Activated T-helper 2 cell treated with anti-CD3 and anti-CD28 coated beads, Interferon-gamma antibody, Interleukin-2, Interleukin-4, amounts not matched to agents 10 μg/mL and 5 μg/mL and 100 μg/mL, durations not matched to agents 14 hours and 24 hours and 36 hours (primary cell): ENCODE results near the gene SOX15. TPM values are rescaled to one million over a fixed set of nuclear protein-coding genes. Genes with fewer than 3 reads are reported as not detected.
"Not testable (repeated sequence)": the region's sequence is repeated elsewhere in the genome, so short reads cannot be mapped to it uniquely, and the experiment has no call there.

ENCODE experiments used
- DNase-seq: peaks from one replicate; pipeline ENCODE4 v3.0.0; 2021; ENCODE audit warnings: low spot score
- H3K27ac Mint-ChIP-seq: one replicate; pipeline ENCODE4 v1.8.0; 2021; ENCODE audit warnings: mixed read lengths
- H3K27me3 Mint-ChIP-seq: one replicate; pipeline ENCODE4 v1.8.0; 2021; ENCODE audit warnings: low read depth, mixed read lengths
- H3K36me3 Mint-ChIP-seq: one replicate; pipeline ENCODE4 v1.8.0; 2021; ENCODE audit warnings: low read depth, mixed read lengths
- H3K4me1 Mint-ChIP-seq: one replicate; pipeline ENCODE4 v1.8.0; 2021; ENCODE audit warnings: low read depth, mixed read lengths
- H3K4me3 Mint-ChIP-seq: one replicate; pipeline ENCODE4 v1.8.0; 2021; ENCODE audit warnings: low read depth, mild to moderate bottlenecking, moderate library complexity, mixed read lengths
- H3K9me3 Mint-ChIP-seq: one replicate; pipeline ENCODE4 v1.8.0; 2021; ENCODE audit warnings: mixed read lengths
- intact Hi-C: fragments of 100-400 bp; cut with micrococcal nuclease; formaldehyde crosslinking; loops from one replicate; pipeline ENCODE4 v1.15.1; 2023
- total RNA-seq: library from RNA; stranded (reverse); gene quantifications from 2 replicates; pipeline ENCODE4 v1.2.3, GENCODE V29; 2022

SOX15 gene
- total RNA-seq, 1 donor from 2014 or later: 0.21 TPM

DNA sequence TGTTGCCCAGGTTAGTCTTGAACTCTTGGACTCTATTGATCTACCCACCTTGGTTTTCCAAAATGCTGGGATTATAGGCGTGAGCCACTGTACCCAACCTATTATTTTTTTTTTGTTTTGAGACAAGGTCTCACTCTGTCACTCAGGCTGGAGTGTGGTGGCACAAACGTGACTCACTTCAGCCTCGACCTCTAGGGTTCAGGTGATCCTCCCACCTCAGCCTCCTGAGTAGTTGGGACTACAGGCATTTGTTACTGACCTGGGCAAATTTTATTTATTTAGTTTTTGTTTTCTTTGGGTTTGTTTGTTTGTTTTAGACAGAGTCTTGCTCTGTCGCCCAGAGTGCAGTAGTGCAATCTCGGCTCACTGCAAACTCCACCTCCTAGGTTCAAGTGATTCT is 33.8 kb upstream of the SOX15 start:
- Mint-ChIP-seq H3K27ac (no peak overlapping the region), H3K4me1 (peaks cover 12% of the 10 kb centered on the region), H3K4me3 (no peak overlapping the region), H3K9me3 (no peaks in the 10 kb centered on the region), H3K27me3 (no peaks in the 10 kb centered on the region), H3K36me3 (peaks cover 6% of the 10 kb centered on the region)
- no peak for DNase-seq
- intact Hi-C loops: no loop called here

DNA sequence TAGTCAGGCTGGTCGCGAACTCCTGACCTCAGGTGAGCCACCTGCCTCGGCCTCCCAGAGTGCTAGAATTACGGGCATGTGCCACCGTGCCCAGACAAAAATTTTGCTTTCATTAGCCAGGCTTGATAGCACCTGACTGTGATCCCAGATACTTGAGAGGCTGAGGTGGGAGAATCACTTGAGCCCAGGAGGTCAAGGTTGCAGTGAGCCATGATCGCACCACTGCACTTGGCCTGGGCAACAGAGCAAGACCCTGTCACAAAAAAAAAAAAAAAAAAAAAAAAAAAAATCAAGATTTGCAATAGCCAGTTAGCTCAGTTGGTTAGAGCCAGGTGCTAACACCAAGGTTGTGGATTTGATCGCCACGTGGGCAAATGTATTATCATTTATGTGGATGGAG is 30.9 kb upstream of the SOX15 start:
- Mint-ChIP-seq H3K4me1 (peaks cover 2% of the 10 kb centered on the region), H3K4me3 (no peak overlapping the region), H3K27me3 (no peaks in the 10 kb centered on the region), H3K36me3 (no peaks in the 10 kb centered on the region), H3K27ac (no peak overlapping the region), H3K9me3 (no peaks in the 10 kb centered on the region)
- intact Hi-C loops: no loop called here
- DNase-seq: no peak

DNA sequence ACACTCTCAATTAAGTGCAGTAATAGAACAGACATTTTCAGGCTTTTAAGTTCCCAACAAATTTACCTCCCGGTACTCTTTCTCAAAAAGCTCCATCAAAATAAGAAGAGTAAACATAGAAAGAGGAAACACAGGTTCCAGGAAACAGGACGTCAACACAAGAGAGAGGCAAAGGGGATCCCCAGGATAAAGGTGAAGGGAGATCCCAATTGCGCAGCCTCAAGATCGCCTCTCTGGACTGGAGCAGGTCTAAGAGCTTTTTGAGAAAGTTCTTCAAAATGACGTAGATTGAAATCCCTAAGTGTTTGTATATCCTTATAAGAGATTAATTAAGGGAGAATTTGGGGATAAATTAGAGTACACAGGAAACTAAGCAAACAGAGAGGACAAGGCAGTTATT is 28.7 kb upstream of the SOX15 start:
- Mint-ChIP-seq H3K4me3 (no peak overlapping the region), H3K27ac (no peak overlapping the region), H3K27me3 (no peaks in the 10 kb centered on the region), H3K9me3 (no peaks in the 10 kb centered on the region), H3K36me3 (peaks cover 2% of the 10 kb centered on the region), H3K4me1 (peaks cover 4% of the 10 kb centered on the region)
- intact Hi-C loops: no loop called here
- DNase-seq: no peak

DNA sequence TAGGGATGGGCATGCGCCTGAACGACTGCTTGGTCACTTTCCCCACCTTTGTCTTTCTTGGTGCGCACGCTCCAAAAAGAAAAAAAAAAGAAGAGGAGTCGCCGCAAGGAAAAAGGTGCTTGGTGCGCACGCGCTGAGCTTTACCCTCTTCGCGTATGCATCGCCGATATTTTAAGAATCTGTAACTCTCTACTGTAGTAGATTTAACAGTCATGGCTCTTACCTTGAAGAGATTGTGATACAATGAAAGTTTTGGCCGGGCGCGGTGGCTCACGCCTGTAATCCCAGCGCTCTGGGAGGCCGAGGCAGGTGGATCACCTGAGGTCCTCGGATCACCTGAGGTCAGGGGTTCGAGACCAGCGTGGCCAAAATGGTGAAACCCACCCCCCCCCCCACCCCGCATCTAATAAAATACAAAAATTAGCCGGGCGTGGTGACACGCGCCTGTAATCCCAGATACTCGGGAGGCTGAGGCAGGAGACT is 25.4 kb upstream of the SOX15 start:
- Mint-ChIP-seq H3K4me1 (peaks cover 21% of the 10 kb centered on the region), H3K36me3 (peaks cover 23% of the 10 kb centered on the region), H3K4me3 (peak overlapping the region; percentile 78), H3K27ac (peak overlapping the region; percentile 84), H3K9me3 (no peaks in the 10 kb centered on the region), H3K27me3 (no peaks in the 10 kb centered on the region)
- intact Hi-C loops: loop anchor here (1.0 to 2.0 kb wide), 3 partner anchors 33 to 71 kb away; partner anchors contain the start of gene MPDU1
- no peak for DNase-seq

DNA sequence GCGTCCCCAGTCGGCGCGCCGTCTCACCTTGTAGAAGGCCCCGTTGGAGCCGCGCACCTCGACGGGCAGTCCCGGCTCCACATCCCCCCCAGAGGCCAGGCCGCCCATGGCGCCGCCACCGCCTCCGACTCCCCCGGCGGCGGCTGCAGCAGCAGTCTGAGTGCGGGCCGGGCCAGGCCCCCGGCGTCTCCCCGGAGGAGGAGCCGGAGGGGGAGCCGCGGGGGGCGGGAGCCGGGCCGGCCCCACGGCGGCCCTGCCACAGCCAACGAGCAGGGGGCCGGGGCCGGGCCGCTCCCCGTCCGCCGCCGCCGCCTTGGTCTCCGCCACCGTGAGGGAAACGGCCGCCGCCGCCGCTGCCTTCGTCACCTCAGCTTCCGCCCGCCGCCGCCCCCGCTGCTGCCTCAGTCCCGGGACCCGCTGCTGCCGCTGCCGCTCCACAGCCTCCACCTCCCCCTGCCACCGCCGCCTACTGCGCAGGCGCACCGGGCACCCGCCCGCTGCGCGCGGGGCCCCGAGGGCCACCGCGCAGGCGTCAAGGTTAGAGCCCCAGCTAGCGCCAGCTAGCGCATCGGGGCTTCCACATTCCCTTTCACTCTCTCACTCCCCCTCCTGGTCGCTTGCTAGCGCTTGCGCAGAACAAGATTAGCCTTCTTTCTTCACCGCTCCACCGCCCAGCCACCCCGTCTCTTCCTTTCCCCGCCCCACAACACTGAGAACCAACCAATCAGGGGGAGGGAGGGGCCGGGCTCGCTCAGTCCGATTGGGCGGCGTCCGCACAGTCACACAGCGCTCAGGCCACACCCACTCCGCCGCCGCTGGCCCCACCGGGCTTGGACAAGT is 24.8 kb upstream of the SOX15 start, which contains the start of gene FXR2:
Gene FXR2 (minus strand): TSS at position 473 of the 840 bp plus-strand sequence. CDS start 365 bp downstream, at position 108.
- peaks cover 21% of the 10 kb centered on the region for H3K4me1 Mint-ChIP-seq
- peak; percentile 99 for DNase-seq
- H3K9me3 Mint-ChIP-seq: no peaks in the 10 kb centered on the region
- intact Hi-C loops: loop anchor here (1.0 to 2.0 kb wide), 3 partner anchors 32 to 72 kb away; partner anchors contain the start of gene MPDU1
- peaks cover 24% of the 10 kb centered on the region for H3K36me3 Mint-ChIP-seq
- H3K27ac Mint-ChIP-seq: peak within 1 kb of the TSS; percentile 84
- H3K27me3 Mint-ChIP-seq: no peaks in the 10 kb centered on the region
- H3K4me3 Mint-ChIP-seq: peak within 1 kb of the TSS; percentile 89

DNA sequence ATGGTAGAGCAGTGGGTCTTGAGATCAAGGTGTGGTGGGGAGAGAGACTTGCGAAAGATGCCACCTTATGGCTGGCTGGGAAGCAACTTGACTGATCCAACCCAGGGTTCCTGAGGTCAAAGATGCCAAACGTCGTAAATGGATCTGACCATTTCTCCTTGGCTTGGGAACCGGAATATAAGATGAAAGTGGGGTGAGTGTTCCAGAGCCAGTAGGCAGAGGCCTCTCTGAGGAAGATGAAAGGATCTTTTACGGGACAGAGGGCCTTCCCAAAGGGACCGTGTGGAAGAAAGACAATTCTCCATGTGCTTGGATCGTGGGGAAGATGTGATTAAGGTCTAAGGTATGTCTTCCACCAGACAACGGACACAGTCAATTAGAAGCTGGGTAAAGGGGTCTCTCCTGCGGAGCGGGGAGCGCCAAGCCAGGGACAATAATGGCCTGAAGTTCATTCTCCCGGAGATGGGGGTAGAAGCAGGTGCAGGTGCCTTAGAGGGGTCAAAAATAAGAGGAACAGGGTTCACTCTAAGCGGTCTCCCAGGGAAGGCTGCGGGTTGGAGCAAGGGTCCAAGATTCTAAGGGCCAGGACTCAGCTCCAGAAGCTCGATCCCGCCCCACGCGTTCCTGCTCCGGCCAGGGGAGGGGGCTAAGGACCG is 24.0 kb upstream of the SOX15 start:
- H3K9me3 Mint-ChIP-seq: no peaks in the 10 kb centered on the region
- peak overlapping the region; percentile 89 for H3K4me3 Mint-ChIP-seq
- intact Hi-C loops: loop anchor here (2.0 kb wide), 2 partner anchors 31 to 41 kb away; partner anchors contain the start of gene MPDU1
- peak overlapping the region; percentile 82 for H3K27ac Mint-ChIP-seq
- peaks cover 28% of the 10 kb centered on the region for H3K36me3 Mint-ChIP-seq
- no peak for DNase-seq
- peaks cover 25% of the 10 kb centered on the region for H3K4me1 Mint-ChIP-seq
- no peaks in the 10 kb centered on the region for H3K27me3 Mint-ChIP-seq

DNA sequence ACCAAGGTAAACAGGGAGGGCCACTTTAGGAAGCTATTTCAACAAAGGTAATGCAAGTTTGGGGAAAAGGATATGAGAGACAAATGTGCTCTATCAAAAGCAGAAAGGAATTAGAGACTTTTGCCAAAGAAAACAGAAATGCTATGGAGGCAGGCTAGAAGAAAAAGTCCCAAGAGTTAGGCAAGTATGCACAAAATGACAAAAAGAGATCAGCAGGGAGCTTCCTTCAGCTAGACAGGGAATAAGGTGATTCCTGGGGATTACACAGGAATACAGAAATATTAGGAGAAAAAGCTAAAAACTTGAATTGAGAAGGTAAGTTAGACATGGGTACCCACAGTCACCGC is 22.4 kb upstream of the SOX15 start:
- H3K4me3 Mint-ChIP-seq: peak overlapping the region; percentile 89
- intact Hi-C loops: no loop called here

DNA sequence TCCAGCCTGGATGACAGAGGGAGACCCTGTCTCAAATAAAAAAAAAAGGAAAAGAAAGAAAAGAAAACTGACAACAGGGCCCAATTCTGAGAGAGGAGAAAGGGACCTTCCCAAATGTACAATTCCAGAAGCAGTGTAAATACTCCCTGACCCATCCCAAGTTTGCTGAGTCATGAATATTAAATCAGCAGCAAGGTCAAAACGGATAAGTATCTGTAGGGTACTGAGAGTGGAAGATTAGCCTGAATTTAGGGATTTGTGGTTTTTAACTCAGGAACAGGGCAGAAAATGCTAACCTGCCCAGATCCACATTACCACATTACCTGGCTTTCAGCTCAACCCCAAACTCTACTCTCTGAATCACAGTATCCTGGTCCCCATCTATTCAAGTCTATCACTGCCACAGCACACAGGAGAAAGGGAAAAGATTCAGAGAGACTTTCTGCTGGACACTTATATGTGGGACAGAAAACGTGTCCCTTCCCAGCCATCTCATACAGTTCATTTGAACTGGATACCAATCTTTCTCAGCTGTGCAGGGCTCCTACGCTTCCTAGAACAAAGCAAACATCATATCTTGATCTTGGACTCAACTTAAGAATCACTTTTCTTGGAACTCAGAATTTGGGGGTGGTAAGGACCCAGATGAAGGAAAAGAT is 21.9 kb upstream of the SOX15 start:
- intact Hi-C loops: no loop called here
- H3K27ac Mint-ChIP-seq: no peak overlapping the region

More for the DNA sequence above, 22.4 kb upstream of the SOX15 start:
- Mint-ChIP-seq H3K27ac (no peak overlapping the region), H3K4me1 (peaks cover 23% of the 10 kb centered on the region), H3K27me3 (no peaks in the 10 kb centered on the region), H3K9me3 (no peaks in the 10 kb centered on the region), H3K36me3 (peaks cover 28% of the 10 kb centered on the region)
- DNase-seq: no peak

DNA sequence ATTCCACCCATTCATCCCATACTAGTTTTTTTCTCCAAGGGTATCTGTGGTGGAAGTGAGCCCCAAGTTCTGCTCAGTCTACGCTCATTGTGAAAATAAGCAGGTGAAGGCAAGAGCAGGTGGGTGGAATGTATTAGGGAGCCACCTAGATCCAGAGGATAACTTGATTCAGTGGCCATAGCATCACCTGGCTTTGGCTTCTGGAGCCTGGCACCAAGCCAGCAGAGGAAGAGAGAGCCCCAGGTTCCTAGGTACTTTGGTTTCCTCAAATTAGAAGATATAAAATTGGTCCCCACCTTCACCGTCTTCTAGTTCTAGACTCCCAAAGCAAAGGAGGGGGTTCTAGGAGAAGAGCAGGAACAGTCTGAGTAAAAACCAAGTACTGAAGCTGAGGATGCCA is 20.7 kb upstream of the SOX15 start:
- H3K4me3 Mint-ChIP-seq: no peak overlapping the region
- no peak overlapping the region for H3K27ac Mint-ChIP-seq
- H3K36me3 Mint-ChIP-seq: peaks cover 37% of the 10 kb centered on the region
- no peak for DNase-seq
- H3K27me3 Mint-ChIP-seq: no peaks in the 10 kb centered on the region
- intact Hi-C loops: no loop called here
- H3K4me1 Mint-ChIP-seq: peaks cover 28% of the 10 kb centered on the region
- no peaks in the 10 kb centered on the region for H3K9me3 Mint-ChIP-seq

More for the DNA sequence above, 21.9 kb upstream of the SOX15 start:
- H3K4me1 Mint-ChIP-seq: peaks cover 23% of the 10 kb centered on the region
- H3K27me3 Mint-ChIP-seq: no peaks in the 10 kb centered on the region
- H3K9me3 Mint-ChIP-seq: no peaks in the 10 kb centered on the region
- peak overlapping the region; percentile 89 for H3K4me3 Mint-ChIP-seq
- no peak for DNase-seq
- peaks cover 28% of the 10 kb centered on the region for H3K36me3 Mint-ChIP-seq

DNA sequence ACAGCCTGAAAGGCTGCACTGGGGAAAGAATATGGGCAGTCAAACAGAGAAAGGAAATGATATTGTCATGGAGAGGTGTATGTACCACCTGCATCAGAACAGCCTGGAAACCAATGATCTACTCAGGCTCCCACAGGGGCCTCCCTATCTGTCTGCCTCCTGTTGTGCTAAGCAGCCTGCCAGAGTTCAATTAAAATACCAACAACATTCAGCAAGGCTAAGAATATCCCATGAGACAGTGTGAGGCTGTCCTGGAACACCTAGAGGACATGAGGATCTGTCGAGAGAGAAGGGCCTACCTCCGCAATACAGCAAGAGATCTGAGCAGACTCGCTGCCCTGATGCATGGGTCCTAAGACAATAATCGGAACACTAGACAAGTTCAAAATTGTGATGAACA is 16.4 kb upstream of the SOX15 start:
- DNase-seq: no peak
- Mint-ChIP-seq H3K4me1 (peaks cover 8% of the 10 kb centered on the region), H3K36me3 (peaks cover 57% of the 10 kb centered on the region), H3K9me3 (no peaks in the 10 kb centered on the region), H3K4me3 (no peak overlapping the region), H3K27me3 (no peaks in the 10 kb centered on the region), H3K27ac (no peak overlapping the region)
- intact Hi-C loops: no loop called here

DNA sequence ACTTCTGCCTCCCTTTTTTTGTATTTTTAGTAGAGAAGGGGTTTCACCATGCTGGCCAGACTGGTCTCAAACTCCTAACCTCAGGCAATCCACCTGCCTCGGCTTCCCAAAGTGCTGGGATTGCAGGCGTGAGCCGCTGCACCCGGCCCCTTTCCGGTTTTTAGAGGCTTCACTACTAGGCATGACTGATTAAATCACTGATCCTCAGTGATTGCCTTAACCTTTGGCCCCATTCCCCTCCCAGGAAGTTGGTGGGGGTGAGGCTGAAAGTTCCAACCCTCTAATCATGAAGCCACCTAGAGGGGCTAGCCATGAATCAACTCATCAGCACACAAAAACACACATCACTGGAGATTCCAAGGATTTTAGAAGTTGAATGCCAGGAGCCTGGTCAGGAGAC is 7.7 kb upstream of the SOX15 start:
- H3K4me3 Mint-ChIP-seq, intact Hi-C loops, H3K4me1 Mint-ChIP-seq, H3K9me3 Mint-ChIP-seq, DNase-seq, H3K27me3 Mint-ChIP-seq, H3K27ac Mint-ChIP-seq: not testable (repeated sequence)
- H3K36me3 Mint-ChIP-seq: peaks cover 72% of the 10 kb centered on the region

DNA sequence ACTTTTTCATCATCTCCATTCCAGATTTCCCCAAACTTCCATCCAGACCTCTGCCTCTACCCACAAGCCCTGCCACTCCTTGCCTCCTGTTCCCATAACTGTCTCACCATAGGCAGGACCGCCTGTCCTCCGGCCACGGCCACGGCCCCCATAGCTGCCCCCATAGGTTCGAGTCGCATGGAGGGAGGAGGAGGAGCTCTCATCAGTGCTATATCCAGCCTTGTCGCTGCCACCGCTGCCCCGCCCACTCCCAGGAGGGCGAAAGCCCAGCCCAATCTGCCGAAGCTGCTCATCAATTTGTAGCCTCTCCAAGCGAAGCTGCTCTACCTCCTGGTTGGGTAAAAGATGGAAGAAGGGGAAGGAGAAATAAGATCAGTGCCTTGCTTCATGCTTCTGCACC is 3.4 kb upstream of the SOX15 start:
- Mint-ChIP-seq H3K27me3 (no peaks in the 10 kb centered on the region), H3K9me3 (no peaks in the 10 kb centered on the region), H3K4me1 (no peaks in the 10 kb centered on the region), H3K36me3 (peaks cover 70% of the 10 kb centered on the region), H3K27ac (no peak overlapping the region), H3K4me3 (no peak overlapping the region)
- no peak for DNase-seq
- intact Hi-C loops: no loop called here
